Measurements from ENCODE around the gene CNN2.
A peak's percentile ranks its signal among the peaks of the same experiment; 100 is the strongest.
"Not testable (repeated sequence)": the region's sequence is repeated elsewhere in the genome, so short reads cannot be mapped to it uniquely, and the experiment has no call there.

CNN2 gene

DNA sequence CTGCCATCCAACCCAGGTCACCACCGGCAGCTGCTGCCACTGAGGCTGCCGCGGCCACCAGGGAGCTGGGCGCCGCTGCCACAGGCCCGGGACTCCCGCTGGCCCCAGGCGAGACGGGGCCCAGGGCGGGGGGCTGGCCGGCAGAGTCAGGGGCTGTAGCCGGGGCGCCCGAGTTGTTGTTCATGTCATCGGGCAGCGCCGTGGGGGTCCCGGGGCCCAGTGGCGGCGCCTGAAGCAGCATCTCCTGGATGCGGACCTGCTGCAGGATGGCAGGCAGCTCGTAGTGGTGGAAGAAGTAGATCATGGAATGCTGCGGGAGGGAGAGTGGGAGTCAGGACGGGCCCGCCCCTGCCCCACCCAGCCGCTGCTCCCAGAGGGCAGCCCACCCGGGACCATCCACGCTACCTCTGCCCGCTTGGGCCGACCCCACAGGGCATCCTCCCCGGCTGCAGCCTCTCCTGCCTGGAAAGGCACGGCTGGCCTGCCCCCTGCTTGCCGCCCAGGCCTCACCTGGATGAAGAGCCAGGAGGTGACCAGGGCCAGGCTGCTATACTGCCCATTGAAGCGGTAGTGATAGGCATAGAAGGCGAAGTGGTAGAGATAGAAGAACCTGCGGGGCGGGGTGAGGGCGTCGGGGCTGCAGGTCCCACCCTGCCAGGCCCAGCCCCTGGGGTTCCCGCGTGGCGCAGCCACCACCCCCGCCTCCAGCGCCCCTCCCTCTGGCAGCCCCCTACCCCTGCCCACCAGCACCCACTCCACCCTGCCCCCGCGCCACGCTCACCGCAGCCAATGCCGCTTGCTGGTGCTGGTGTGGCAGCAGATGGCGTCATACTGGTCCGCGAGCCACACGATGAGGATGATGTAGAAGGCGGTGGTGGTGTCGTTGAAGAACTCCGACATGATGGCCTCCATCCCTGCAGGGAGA, 15.6 kb upstream of the CNN2 start:
- no peak for DNase-seq (ENCODE audit: low read depth)

DNA sequence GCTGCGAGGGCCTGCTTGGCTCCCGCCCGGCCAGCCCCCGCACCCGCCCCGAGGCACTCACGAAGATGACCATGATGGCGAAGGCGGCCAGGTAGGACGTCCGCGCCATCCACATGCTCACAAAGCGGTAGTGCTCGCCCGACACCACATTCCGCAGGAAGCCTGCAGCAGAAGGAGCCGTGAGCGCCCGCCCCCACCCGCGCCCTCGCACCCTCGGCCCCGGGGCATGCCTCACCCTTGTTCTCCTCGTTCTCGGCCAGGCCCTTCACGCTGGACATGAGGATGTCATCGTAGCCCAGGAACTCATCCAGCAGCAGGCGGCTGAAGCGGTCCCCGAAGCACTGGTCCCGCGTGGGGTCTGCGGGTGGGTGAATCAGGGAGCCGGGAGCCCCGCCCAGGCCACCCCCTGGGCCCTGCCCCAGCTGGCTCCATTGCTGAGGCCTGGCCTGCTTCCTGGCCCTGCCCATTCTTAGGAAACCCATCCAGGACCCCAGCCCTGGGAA, 14.5 kb upstream of the CNN2 start:
- no peak for DNase-seq (ENCODE audit: low read depth)

DNA sequence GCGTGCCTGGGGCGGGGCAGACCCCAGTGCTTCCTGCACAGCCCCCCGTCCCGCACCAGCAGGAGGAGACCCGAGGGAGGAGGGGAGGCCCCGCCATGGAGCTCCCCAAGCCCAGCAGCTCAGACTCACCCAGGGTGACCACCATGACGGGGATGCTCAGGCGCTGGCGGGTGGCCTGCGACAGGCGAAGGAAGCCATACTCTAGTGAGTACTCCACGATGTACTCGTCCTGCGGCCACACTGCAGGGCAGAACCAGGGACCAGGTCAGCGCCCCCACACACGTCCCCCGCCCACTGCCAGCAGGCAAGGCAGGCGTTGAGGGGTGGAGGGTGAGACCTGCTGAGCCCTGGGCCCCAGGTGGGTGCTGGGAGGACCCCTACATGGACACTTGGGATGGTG, 14.1 kb upstream of the CNN2 start:
- no peak for DNase-seq (ENCODE audit: low read depth)

- DNase-seq (ENCODE audit: low read depth), result no peak
Observed at GRCh38 chr19:1013218-1013617, 13.2 kb upstream of the CNN2 start.

GRCh38 chr19:1014161-1015060, 12.0 kb upstream of the CNN2 start:
- no peak for DNase-seq (ENCODE audit: low read depth)

DNA sequence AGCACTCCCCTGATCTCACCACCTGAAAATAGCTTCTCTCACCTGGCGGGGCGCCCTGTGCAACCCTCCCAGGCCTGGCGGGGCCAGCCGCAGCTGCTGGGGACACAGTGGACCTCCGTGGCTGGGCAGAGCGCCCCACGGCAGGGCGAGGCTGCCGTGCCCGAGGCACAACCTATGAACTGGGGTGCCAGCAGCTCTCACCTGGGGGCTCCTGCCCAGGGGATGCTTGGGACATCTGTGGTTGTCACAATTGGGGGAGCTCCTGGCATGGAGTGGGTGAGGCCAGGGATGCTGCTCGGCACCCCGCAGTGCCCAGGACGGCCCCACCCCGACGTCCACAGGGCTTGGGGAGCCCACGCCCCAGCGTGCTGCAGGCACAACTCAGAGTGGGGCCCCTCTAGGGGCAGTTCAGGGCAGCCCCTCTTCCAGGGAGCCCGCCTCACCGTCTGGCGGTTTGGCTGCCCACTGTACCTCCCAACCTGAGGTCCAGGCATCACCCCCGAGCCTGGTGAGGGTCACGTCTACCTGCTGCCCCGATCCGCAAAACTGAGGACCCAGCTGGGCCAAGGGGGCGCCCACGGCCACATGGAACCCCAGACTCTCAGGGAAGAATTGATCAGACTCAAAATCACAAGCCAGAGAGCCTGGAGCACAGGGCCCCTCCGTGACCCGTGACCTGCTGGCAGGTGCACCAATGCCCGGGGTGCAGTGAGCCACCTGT, 11.2 kb upstream of the CNN2 start:
- no peak for DNase-seq (ENCODE audit: low read depth)

- DNase-seq (ENCODE audit: low read depth), result no peak
Observed at GRCh38 chr19:1015782-1016646, 10.4 kb upstream of the CNN2 start.

- no peak for DNase-seq (ENCODE audit: low read depth)
Observed at GRCh38 chr19:1016647-1017114, 9.7 kb upstream of the CNN2 start.

DNA sequence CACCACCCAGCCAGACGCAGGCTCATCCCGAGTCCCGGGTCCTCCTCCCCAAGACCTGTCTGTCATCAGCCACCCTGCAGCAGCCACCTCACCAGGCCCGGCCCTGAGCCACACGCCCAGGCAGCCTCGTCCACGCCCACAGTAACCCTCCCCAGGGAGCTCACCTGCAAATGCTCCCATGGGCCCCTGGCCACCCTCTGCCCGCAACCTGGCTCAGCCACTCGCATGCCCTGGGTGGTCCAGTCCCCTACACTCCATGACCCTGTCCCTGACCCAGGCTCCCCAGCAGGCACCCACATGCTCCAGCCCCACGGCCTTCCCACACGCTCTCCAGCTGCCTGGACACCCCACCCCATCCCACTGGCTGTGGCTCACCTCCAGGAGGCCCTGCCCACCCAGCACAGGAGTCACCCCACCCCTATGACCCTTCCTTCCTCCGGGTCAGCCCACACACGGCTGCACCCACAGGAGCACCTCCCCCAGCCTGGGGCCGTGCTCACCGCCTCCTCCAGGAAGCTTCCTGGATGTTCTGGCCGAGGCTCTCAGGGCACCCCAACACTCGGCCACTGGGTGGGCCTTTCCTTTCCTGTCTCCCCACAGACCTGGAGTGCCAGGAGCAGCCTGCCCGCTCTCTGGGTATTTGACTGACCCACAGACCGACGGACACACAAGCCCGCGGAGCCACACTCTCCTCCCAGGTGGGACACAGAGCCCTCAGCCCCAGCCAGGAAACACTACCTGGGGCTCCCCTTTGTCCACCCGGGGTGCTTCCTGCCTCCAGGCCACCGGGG, 9.1 kb upstream of the CNN2 start:
- no peak for DNase-seq (ENCODE audit: low read depth)

DNA sequence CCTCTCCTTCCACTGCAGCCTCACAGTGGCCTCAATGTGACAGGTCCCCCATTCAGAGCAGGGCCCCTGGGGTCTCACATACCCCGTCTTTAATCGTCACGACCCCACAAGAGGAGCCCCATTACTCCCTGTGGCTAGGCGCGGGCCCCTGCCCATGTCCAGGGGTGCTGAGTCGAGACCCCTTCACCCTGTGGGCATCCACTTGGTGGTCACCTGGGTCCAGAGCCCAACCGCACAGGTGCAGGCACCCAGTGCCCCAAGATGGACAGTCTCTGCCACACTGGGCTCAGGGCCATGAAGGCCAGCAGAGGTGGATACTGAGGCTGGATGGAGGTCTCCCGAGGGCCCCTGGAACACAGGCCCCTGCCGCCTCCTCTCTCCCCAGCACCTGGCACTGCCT, 8.5 kb upstream of the CNN2 start:
- no peak for DNase-seq (ENCODE audit: low read depth)

GRCh38 chr19:1018393-1018792, 8.0 kb upstream of the CNN2 start:
- no peak for DNase-seq (ENCODE audit: low read depth)

GRCh38 chr19:1018932-1019615, 7.3 kb upstream of the CNN2 start:
- DNase-seq (ENCODE audit: low read depth), result no peak

DNA sequence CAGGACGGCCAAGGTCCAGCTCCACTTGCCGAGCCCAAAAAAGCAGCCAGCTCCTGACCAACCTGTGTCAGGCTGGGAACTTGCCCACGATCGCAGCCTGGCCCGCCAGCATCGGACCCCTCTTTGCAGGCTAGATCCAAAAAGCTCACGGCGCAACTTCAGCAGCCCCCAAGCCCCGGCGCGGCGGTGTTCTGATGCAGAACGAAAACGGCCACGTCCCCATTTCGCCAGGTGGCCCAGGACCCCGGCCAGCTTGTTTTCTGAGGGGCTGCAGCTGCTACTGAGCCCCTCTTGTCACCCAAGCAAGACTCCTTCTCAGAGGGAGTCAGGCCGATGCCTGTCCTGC, 6.8 kb upstream of the CNN2 start:
- DNase-seq (ENCODE audit: low read depth), result no peak

DNA sequence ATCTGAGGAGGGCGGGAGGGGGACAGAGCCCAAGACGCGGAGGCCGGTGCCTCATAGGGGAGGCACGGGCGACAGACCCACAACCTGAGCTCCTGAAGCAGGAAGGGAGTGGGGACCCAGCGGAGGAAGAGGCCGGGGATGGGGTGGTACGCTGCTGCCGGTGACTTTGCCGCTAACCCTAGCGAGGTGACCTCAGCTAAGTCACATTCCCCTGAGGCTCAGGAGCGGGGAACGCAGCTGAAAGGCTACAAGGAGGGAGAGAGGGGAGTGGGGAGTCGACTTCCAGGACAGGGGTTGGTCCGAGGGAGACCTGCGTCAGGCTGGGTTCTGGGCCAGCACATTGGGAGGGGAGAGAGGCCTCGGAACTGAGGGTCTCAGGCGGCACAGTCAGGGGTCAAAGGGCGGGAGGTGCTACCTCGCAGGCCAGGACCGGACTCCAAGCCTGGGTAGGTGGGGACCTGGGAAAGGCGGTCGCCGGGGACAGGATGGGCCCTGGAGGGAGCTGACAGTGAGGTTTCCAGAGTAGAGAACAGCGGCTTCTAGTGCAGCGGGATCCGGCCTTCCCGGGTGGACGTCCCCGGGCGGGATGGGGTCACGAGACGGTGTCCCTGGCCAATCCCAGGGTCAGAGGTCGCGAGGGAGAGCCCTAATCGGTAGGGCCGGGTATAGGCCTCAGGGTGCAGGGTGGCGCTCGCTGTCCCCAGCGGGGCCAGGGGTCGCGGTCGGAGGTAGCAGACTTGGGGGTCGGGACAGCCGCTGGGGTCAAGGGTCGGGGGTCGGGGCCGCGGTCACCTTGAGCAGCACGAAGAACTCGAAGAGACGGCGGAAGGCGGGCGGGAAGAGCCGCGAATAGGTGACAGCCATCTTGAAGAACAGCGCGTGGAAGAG, 6.2 kb upstream of the CNN2 start:
- DNase-seq (ENCODE audit: low read depth), result no peak

- peak; percentile 92 for DNase-seq (ENCODE audit: low read depth)
Observed at GRCh38 chr19:1020868-1021425, 5.5 kb upstream of the CNN2 start, which contains the start of gene TMEM259. TSS of gene TMEM259 (minus strand) at chr19:1021123. CDS start at chr19:1020996, 127 bp downstream.

DNA sequence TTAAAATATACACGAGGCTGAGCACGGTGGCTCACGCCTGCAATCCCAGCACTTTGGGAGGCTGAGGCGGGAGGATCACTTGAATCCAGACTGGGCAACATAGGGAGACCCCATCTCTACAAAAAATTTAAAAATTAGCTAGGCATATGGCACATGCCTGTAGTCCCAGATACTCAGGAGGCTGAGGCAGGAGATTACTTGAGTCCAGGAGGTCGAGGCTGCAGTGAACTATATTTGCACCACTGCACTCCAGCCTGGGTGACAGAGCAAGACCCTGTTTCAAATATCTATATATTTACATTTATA, 2.6 kb upstream of the CNN2 start:
- DNase-seq (ENCODE audit: low read depth), result not testable (repeated sequence)

DNA sequence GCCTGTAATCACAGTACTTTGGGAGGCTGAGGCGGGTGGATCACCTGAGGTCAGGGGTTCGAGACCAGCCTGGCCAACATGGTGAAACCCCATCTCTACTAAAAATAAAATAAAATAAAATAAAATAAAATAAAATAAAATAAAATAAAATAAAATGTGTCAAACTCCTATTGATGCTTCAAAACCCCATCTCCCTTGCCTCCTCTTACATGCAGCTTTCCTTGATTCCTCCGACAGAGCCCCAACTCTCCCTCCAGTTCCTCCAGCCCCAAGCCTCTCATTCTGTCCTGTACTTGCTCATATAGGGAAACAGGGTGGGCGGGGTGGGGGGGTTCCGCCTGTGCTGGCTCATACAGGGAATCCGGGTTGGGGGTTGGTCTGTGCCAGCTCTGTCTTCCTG, 1.3 kb upstream of the CNN2 start:
- DNase-seq (ENCODE audit: low read depth), result not testable (repeated sequence)

Measured in stimulated activated CD8-positive, alpha-beta memory T cell treated with anti-CD3 and anti-CD28 coated beads, Interleukin-7, amount 100 ng/mL, for 24 hours (primary cell).